ENCODE measurements around the gene CCNQ.

CCNQ gene

GRCh38 chrX:153637121-153638040 lies 38.4 kb upstream of the CCNQ start:
- FAIRE-seq, result no peak

- no peak for FAIRE-seq
Observed at GRCh38 chrX:153636716-153637115, 37.8 kb upstream of the CCNQ start.

GRCh38 chrX:153635788-153636668 lies 37.1 kb upstream of the CCNQ start:
- peak; percentile 11 for FAIRE-seq

- no peak for FAIRE-seq
Observed at GRCh38 chrX:153635388-153635787, 36.4 kb upstream of the CCNQ start.

GRCh38 chrX:153634832-153635231 lies 35.9 kb upstream of the CCNQ start:
- no peak for FAIRE-seq

GRCh38 chrX:153634236-153634635 lies 35.3 kb upstream of the CCNQ start:
- no peak for FAIRE-seq

- FAIRE-seq, result no peak
Observed at GRCh38 chrX:153633607-153634180, 34.8 kb upstream of the CCNQ start.

- FAIRE-seq, result no peak
Observed at GRCh38 chrX:153633048-153633447, 34.1 kb upstream of the CCNQ start.

GRCh38 chrX:153632595-153632946 lies 33.6 kb upstream of the CCNQ start:
- FAIRE-seq, result no peak

GRCh38 chrX:153631907-153632594 lies 33.1 kb upstream of the CCNQ start:
- no peak for FAIRE-seq

- no peak for FAIRE-seq
Observed at GRCh38 chrX:153631346-153631745, 32.4 kb upstream of the CCNQ start.

GRCh38 chrX:153628665-153629064 lies 29.7 kb upstream of the CCNQ start:
- FAIRE-seq, result no peak

GRCh38 chrX:153628129-153628528 lies 29.2 kb upstream of the CCNQ start:
- no peak for FAIRE-seq

GRCh38 chrX:153627675-153628111 lies 28.8 kb upstream of the CCNQ start:
- no peak for FAIRE-seq

- no peak for FAIRE-seq
Observed at GRCh38 chrX:153626863-153627674, 28.1 kb upstream of the CCNQ start.

GRCh38 chrX:153626025-153626633 lies 27.2 kb upstream of the CCNQ start:
- no peak for FAIRE-seq

- FAIRE-seq, result no peak
Observed at GRCh38 chrX:153625271-153626024, 26.5 kb upstream of the CCNQ start.

GRCh38 chrX:153624196-153625091 lies 25.5 kb upstream of the CCNQ start:
- no peak for FAIRE-seq

GRCh38 chrX:153623310-153624029 lies 24.5 kb upstream of the CCNQ start:
- no peak for FAIRE-seq

Measured in G401.6 (cell line).